Pancreas (tissue), 10 donors: ENCODE measurements around the gene ARHGAP31. TPM values are rescaled to one million over a fixed set of nuclear protein-coding genes. Genes with fewer than 3 reads are reported as not detected.

Experiments used
- ATAC-seq, 4 donors: fragments of 200-7000 bp; cut with Tn5 transposase; one replicate each; pipeline versions ENCODE4 v1.8.0 to v1.9.1; 2020; ENCODE audit warnings: mild to moderate bottlenecking in 4 of 4, moderate library complexity in 4 of 4
- DNase-seq, 6 donors: peaks; one replicate each; pipeline ENCODE4 v3.0.0-alpha.2; 2020
- FAIRE-seq: peaks from 2 replicates; lab custom pipeline; 2012; peaks lifted over from hg19 to GRCh38; lab: Jason Lieb, UNC
- H3K27ac ChIP-seq, 4 donors: fragments of 200-600 bp; sonication (generic); 1 replicate in 3 of 4; 2 replicates in 1 of 4; pipeline versions ENCODE4 v1.5.0 to v1.8.0; 2020
- H3K27me3 ChIP-seq, 4 donors: fragments of 200-600 bp; one replicate each; pipeline ENCODE4 v1.8.0; 2021
- H3K36me3 ChIP-seq, 3 donors: fragments of 200-600 bp; sonication (generic) in 1 of 3; one replicate each; pipeline versions ENCODE4 v1.5.0 to v1.8.0; 2020 to 2021
- H3K4me1 ChIP-seq, 3 donors: fragments of 200-600 bp; one replicate each; pipeline ENCODE4 v1.8.0; 2021
- H3K4me3 ChIP-seq, 4 donors: fragments of 200-600 bp; sonication (generic) in 2 of 4; one replicate each; pipeline versions ENCODE4 v1.5.0 to v1.8.0; 2020 to 2021
- H3K9me3 ChIP-seq, 4 donors: fragments of 200-600 bp; one replicate each; pipeline ENCODE4 v1.8.0; 2021
- WGBS, 2 donors: extraction: QIAGEN DNeasy Blood & Tissue Kit; methylation state at CpG; one replicate each; pipeline ENCODE4 v1.1.7; 2013; 5-methylcytosine and 5-hydroxymethylcytosine counted together
- intact Hi-C, 3 donors: fragments of 100-400 bp; cut with DNase I; formaldehyde crosslinking; loops; one replicate each; pipeline versions ENCODE4 v1.11.1 to v1.14.2; 2022
- polyA plus RNA-seq, 2 donors: library from polyadenylated mRNA; stranded (reverse); fragments of 200-250 nt; gene quantifications; one replicate each; pipeline ENCODE4 v1.2.3, GENCODE V29; 2013
- total RNA-seq, 6 donors: library from RNA; stranded (reverse); fragmentation: NEBNext Ultra II Directional in 4 of 6; extraction: Animal tissue kit (Norgen Biotek cat#: 25700) in 4 of 6; gene quantifications; one replicate each; pipeline versions ENCODE4 v1.2.1 to v1.2.4, GENCODE V29; 2021 to 2023
- TF ChIP-seq, protein P1 (sequence below), 4 donors: fragments of 200-600 bp; sonication (generic) in 3 of 4; IDR thresholded peaks; one replicate each; pipeline versions ENCODE4 v1.5.0 to v1.8.0; 2021; ENCODE audit warnings: antibody characterized with exemption in 4 of 4
- donor health status: healthy with polysubstance abuse.
- donor health status: DM: no; HTN: no; CAD: no; lungs with moderate emphysema.
- donor health status: DM: no; HTN: no; CAD: no.
- donor health status: control.
- donor health status: control.
- donor health status: Bipolar disorder and iron deficiency.
- donor health status: DM: yes; HTN: yes; CAD: no.
- donor health status: DM: no; HTN: no; CAD: no.
- donor health status: DM: no; HTN: no; CAD: no.
- donor health status: DM: yes; HTN: yes; CAD: no.

Gene ARHGAP31
- total and polyA plus RNA-seq, 8 donors = 1.5 to 8.3 (median 3.1) TPM

DNA sequence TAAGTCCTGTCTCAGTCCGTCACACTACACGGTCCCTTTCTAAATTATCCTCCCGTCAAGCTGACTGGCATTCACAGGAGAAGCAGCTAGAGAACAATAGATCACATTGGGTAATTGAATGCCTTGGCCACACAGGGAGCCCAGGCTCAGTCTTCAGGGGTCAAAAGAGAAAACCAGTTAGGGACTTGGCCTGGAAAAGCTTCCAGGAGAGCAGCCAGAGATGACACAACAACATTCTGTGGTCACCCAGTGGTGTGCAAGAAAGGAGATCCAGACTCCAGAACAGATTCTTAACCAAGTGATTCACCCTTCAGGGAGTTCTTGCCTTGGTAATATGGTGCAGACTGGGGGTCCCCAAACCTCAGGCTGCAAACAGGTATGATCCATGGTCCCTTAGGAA lies 15.9 kb downstream of the ARHGAP31 start:
- Histone ChIP-seq H3K9me3 (no peaks in the 10 kb centered on the region), H3K4me3 (no peak overlapping the region), H3K4me1 (no peaks in the 10 kb centered on the region), H3K27me3 (no peaks in the 10 kb centered on the region), H3K27ac (no peak overlapping the region), H3K36me3 (no peaks in the 10 kb centered on the region)
- 75 to 85% methylated on average over 3 of the region's 3 CpGs for WGBS, 2 donors
- DNase-seq = no peak
- TF ChIP-seq, protein P1, sequence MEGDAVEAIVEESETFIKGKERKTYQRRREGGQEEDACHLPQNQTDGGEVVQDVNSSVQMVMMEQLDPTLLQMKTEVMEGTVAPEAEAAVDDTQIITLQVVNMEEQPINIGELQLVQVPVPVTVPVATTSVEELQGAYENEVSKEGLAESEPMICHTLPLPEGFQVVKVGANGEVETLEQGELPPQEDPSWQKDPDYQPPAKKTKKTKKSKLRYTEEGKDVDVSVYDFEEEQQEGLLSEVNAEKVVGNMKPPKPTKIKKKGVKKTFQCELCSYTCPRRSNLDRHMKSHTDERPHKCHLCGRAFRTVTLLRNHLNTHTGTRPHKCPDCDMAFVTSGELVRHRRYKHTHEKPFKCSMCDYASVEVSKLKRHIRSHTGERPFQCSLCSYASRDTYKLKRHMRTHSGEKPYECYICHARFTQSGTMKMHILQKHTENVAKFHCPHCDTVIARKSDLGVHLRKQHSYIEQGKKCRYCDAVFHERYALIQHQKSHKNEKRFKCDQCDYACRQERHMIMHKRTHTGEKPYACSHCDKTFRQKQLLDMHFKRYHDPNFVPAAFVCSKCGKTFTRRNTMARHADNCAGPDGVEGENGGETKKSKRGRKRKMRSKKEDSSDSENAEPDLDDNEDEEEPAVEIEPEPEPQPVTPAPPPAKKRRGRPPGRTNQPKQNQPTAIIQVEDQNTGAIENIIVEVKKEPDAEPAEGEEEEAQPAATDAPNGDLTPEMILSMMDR (IDR thresholded peaks at IDR 0.05) = no peak
- no peak for FAIRE-seq
- peak in 3 of 4 donors; percentile 15 to 51 (median 44) for ATAC-seq
- intact Hi-C loops = no loop called here

- WGBS, 2 donors = 78 to 83% methylated on average over 10 of the region's 10 CpGs
- no peak overlapping the region for H3K27ac ChIP-seq
- H3K27me3 ChIP-seq = no peaks in the 10 kb centered on the region
- DNase-seq = no peak
- intact Hi-C loops = no loop called here
- TF ChIP-seq, protein P1 (IDR thresholded peaks at IDR 0.05) = no peak
- no peak overlapping the region for H3K4me3 ChIP-seq
- no peak for FAIRE-seq
- H3K9me3 ChIP-seq = no peaks in the 10 kb centered on the region
- no peaks in the 10 kb centered on the region for H3K4me1 ChIP-seq
- no peaks in the 10 kb centered on the region for H3K36me3 ChIP-seq
- ATAC-seq = no peak
These were observed 17.1 kb downstream of the ARHGAP31 start for GRCh38 chr3:119311081-119311925.

- Histone ChIP-seq H3K36me3 (no peaks in the 10 kb centered on the region), H3K4me1 (no peaks in the 10 kb centered on the region), H3K27ac (no peak overlapping the region), H3K4me3 (no peak overlapping the region), H3K27me3 (no peaks in the 10 kb centered on the region), H3K9me3 (no peaks in the 10 kb centered on the region)
- intact Hi-C loops = no loop called here
- ATAC-seq (no peak), DNase-seq (no peak), FAIRE-seq (no peak)
- TF ChIP-seq, protein P1 (IDR thresholded peaks at IDR 0.05) = no peak
- WGBS, 2 donors = 76 to 77% methylated on average over 3 of the region's 3 CpGs
These were observed 19.3 kb downstream of the ARHGAP31 start for GRCh38 chr3:119313461-119313860.

GRCh38 chr3:119314821-119315220 lies 20.6 kb downstream of the ARHGAP31 start:
- no peak for FAIRE-seq
- TF ChIP-seq, protein P1 (IDR thresholded peaks at IDR 0.05) = no peak
- H3K27ac ChIP-seq = no peak overlapping the region
- no peaks in the 10 kb centered on the region for H3K27me3 ChIP-seq
- H3K36me3 ChIP-seq = no peaks in the 10 kb centered on the region
- no peaks in the 10 kb centered on the region for H3K4me1 ChIP-seq
- no peaks in the 10 kb centered on the region for H3K9me3 ChIP-seq
- WGBS, 2 donors = 93 to 96% methylated on average over 1 of the region's 1 CpG
- ATAC-seq = no peak
- DNase-seq = no peak
- no peak overlapping the region for H3K4me3 ChIP-seq
- intact Hi-C loops = no loop called here
